Gastrocnemius medialis (tissue), 4 donors: Measurements from ENCODE around the gene MAGEB10.

Experiments used
- POLR2A ChIP-seq, 2 donors: fragments of 450-650 bp; IDR thresholded peaks; one replicate each; pipeline ENCODE4 v1.6.1; 2017; ENCODE audit warnings: antibody characterized with exemption in 2 of 2, mild to moderate bottlenecking in 2 of 2, moderate library complexity in 2 of 2
- TF ChIP-seq, protein P1 (sequence below), 5 experiments: fragments of 450-650 bp in 3 of 5; fragments of 200-600 bp in 2 of 5; sonication (generic) in 2 of 5; IDR thresholded peaks in 4 of 5; conservative IDR thresholded peaks in 1 of 5; 1 replicate in 4 of 5; 2 replicates in 1 of 5; pipeline ENCODE4 v1.5.1; 2016 to 2019; ENCODE audit warnings: antibody characterized with exemption in 5 of 5, mild to moderate bottlenecking in 3 of 5, moderate library complexity in 3 of 5

DNA sequence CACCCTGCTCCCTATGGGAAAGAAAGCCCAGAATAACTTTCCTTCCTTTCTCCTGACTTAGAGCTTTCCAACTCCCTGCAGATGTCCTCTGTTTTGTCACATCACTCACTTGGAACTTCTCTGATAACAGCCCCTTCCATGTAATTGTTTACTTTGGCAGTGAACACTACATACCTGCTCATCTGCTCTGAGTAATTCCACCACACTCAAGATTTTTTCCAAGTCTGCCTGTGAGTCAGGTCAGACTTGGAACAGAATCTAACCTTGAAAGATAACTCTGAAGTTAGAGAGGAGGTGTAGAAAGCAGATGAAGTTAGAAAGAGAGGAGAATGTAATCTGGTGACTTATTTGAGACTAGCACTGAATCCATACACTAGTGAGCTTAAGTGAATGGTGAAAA, 7.4 kb downstream of the MAGEB10 start:
- TF ChIP-seq, protein P1, sequence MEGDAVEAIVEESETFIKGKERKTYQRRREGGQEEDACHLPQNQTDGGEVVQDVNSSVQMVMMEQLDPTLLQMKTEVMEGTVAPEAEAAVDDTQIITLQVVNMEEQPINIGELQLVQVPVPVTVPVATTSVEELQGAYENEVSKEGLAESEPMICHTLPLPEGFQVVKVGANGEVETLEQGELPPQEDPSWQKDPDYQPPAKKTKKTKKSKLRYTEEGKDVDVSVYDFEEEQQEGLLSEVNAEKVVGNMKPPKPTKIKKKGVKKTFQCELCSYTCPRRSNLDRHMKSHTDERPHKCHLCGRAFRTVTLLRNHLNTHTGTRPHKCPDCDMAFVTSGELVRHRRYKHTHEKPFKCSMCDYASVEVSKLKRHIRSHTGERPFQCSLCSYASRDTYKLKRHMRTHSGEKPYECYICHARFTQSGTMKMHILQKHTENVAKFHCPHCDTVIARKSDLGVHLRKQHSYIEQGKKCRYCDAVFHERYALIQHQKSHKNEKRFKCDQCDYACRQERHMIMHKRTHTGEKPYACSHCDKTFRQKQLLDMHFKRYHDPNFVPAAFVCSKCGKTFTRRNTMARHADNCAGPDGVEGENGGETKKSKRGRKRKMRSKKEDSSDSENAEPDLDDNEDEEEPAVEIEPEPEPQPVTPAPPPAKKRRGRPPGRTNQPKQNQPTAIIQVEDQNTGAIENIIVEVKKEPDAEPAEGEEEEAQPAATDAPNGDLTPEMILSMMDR (IDR thresholded peaks at IDR 0.05 in 4 of 5, conservative IDR thresholded peaks at IDR 0.05 in 1 of 5) = no peak
- no peak for TF ChIP-seq POLR2A (IDR thresholded peaks at IDR 0.05)
